Measurements from ENCODE around the gene HECA.

The HECA gene

GRCh38 chr6:139159016-139159415, 24.1 kb downstream of the HECA start:
- Histone ChIP-seq H3K4me2 (ENCODE audit: insufficient read depth, low read length, poor library complexity, severe bottlenecking) (no peak overlapping the region), H3K9me3 (replicated peaks in 1 of 2; ENCODE audit: control insufficient read depth in 2 of 2, insufficient read depth in 1 of 2, low read depth in 1 of 2, low read length in 2 of 2) (no peaks in the 10 kb centered on the region), H3K27me3 (ENCODE audit: control insufficient read depth in 3 of 3, insufficient read depth in 3 of 3, low read depth in 1 of 3, low read length in 3 of 3) (peaks cover 0 to 2% (median 0%) of the 10 kb centered on the region in 3 experiments), H3K27ac (replicated peaks; ENCODE audit: low read length) (no peak overlapping the region), H2AK5ac (ENCODE audit: low read depth, low read length) (no peak overlapping the region), H3K23ac (ENCODE audit: low read depth, low read length, poor library complexity) (no peak overlapping the region), H3K4ac (ENCODE audit: low read length) (no peak overlapping the region), H2BK5ac (ENCODE audit: low read length) (no peak overlapping the region), H3K18ac (ENCODE audit: low read length) (no peak overlapping the region), H2BK15ac (ENCODE audit: low read length) (no peak overlapping the region), H2AFZ (ENCODE audit: low read length) (no peak overlapping the region), H3K36me3 (replicated peaks in 1 of 2; ENCODE audit: control insufficient read depth in 2 of 2, insufficient read depth in 2 of 2, low read length in 2 of 2) (peaks cover 0 to 1% of the 10 kb centered on the region in 2 donors), H2BK12ac (ENCODE audit: low read length) (no peak overlapping the region), H3K79me1 (ENCODE audit: low read depth, low read length) (no peaks in the 10 kb centered on the region), H3K9ac (ENCODE audit: low read depth, low read length, poor library complexity) (no peak overlapping the region), H3K4me3 (ENCODE audit: low read length in 2 of 2) (no peak overlapping the region), H4K91ac (ENCODE audit: low read depth, low read length, poor library complexity) (no peak overlapping the region), H4K8ac (ENCODE audit: low read depth, low read length) (no peak overlapping the region), H3K14ac (ENCODE audit: low read length) (no peak overlapping the region), H2BK120ac (ENCODE audit: low read depth, low read length) (no peak overlapping the region), H3K4me1 (ENCODE audit: control insufficient read depth in 2 of 2, insufficient read depth in 1 of 2, low read depth in 1 of 2, low read length in 2 of 2) (peaks cover 0 to 2% of the 10 kb centered on the region in 2 donors)
- no CpG with 5 or more reads among the region's 4 CpGs for WGBS, 2 donors (ENCODE audit: extremely low coverage in 2 of 2, insufficient read length in 2 of 2, insufficient replicate concordance in 1 of 2)
- no peak for DNase-seq (ENCODE audit: low spot score)

GRCh38 chr6:139161169-139161568, 26.3 kb downstream of the HECA start:
- Histone ChIP-seq H3K27ac (replicated peaks; ENCODE audit: low read length) (no peak overlapping the region), H3K36me3 (replicated peaks in 1 of 2; ENCODE audit: control insufficient read depth in 2 of 2, insufficient read depth in 2 of 2, low read length in 2 of 2) (peaks cover under 1 to 1% of the 10 kb centered on the region in 2 donors), H2BK12ac (ENCODE audit: low read length) (no peak overlapping the region), H3K18ac (ENCODE audit: low read length) (no peak overlapping the region), H3K79me1 (ENCODE audit: low read depth, low read length) (no peaks in the 10 kb centered on the region), H3K14ac (ENCODE audit: low read length) (no peak overlapping the region), H3K27me3 (ENCODE audit: control insufficient read depth in 3 of 3, insufficient read depth in 3 of 3, low read depth in 1 of 3, low read length in 3 of 3) (peaks cover 0 to 2% (median 0%) of the 10 kb centered on the region in 3 experiments), H3K4me1 (ENCODE audit: control insufficient read depth in 2 of 2, insufficient read depth in 1 of 2, low read depth in 1 of 2, low read length in 2 of 2) (peaks cover 0 to 2% of the 10 kb centered on the region in 2 donors), H3K9ac (ENCODE audit: low read depth, low read length, poor library complexity) (no peak overlapping the region), H2BK15ac (ENCODE audit: low read length) (no peak overlapping the region), H3K23ac (ENCODE audit: low read depth, low read length, poor library complexity) (no peak overlapping the region), H3K9me3 (replicated peaks in 1 of 2; ENCODE audit: control insufficient read depth in 2 of 2, insufficient read depth in 1 of 2, low read depth in 1 of 2, low read length in 2 of 2) (no peaks in the 10 kb centered on the region), H2BK5ac (ENCODE audit: low read length) (no peak overlapping the region), H4K8ac (ENCODE audit: low read depth, low read length) (no peak overlapping the region), H3K4me2 (ENCODE audit: insufficient read depth, low read length, poor library complexity, severe bottlenecking) (no peak overlapping the region), H3K4me3 (ENCODE audit: low read length in 2 of 2) (no peak overlapping the region), H4K91ac (ENCODE audit: low read depth, low read length, poor library complexity) (no peak overlapping the region), H2AK5ac (ENCODE audit: low read depth, low read length) (no peak overlapping the region), H2BK120ac (ENCODE audit: low read depth, low read length) (no peak overlapping the region), H2AFZ (ENCODE audit: low read length) (no peak overlapping the region), H3K4ac (ENCODE audit: low read length) (no peak overlapping the region)
- no peak for DNase-seq (ENCODE audit: low spot score)
- no CpG with 5 or more reads among the region's 1 CpG for WGBS, 2 donors (ENCODE audit: extremely low coverage in 2 of 2, insufficient read length in 2 of 2, insufficient replicate concordance in 1 of 2)

GRCh38 chr6:139161817-139162284, 27.0 kb downstream of the HECA start:
- H2BK15ac ChIP-seq (ENCODE audit: low read length) = no peak overlapping the region
- WGBS, 2 donors (ENCODE audit: extremely low coverage in 2 of 2, insufficient read length in 2 of 2, insufficient replicate concordance in 1 of 2) = no CpG with 5 or more reads among the region's 3 CpGs

GRCh38 chr6:139164001-139164400, 29.1 kb downstream of the HECA start:
- peaks cover 7 to 14% of the 10 kb centered on the region in 2 donors for H3K36me3 ChIP-seq (replicated peaks in 1 of 2; ENCODE audit: control insufficient read depth in 2 of 2, insufficient read depth in 2 of 2, low read length in 2 of 2)
- H3K18ac ChIP-seq (ENCODE audit: low read length) = no peak overlapping the region
- peaks cover 0 to 2% of the 10 kb centered on the region in 2 donors for H3K4me1 ChIP-seq (ENCODE audit: control insufficient read depth in 2 of 2, insufficient read depth in 1 of 2, low read depth in 1 of 2, low read length in 2 of 2)
- H2BK120ac ChIP-seq (ENCODE audit: low read depth, low read length) = no peak overlapping the region
- H3K27ac ChIP-seq (replicated peaks; ENCODE audit: low read length) = no peak overlapping the region
- H2BK15ac ChIP-seq (ENCODE audit: low read length) = no peak overlapping the region
- no peak overlapping the region for H2BK5ac ChIP-seq (ENCODE audit: low read length)
- H3K9ac ChIP-seq (ENCODE audit: low read depth, low read length, poor library complexity) = no peak overlapping the region
- WGBS, 2 donors (ENCODE audit: extremely low coverage in 2 of 2, insufficient read length in 2 of 2, insufficient replicate concordance in 1 of 2) = no CpG with 5 or more reads among the region's 3 CpGs
- H3K4me2 ChIP-seq (ENCODE audit: insufficient read depth, low read length, poor library complexity, severe bottlenecking) = no peak overlapping the region
- no peak overlapping the region for H3K4me3 ChIP-seq (ENCODE audit: low read length in 2 of 2)
- H3K23ac ChIP-seq (ENCODE audit: low read depth, low read length, poor library complexity) = no peak overlapping the region
- H3K14ac ChIP-seq (ENCODE audit: low read length) = no peak overlapping the region
- H3K79me1 ChIP-seq (ENCODE audit: low read depth, low read length) = no peaks in the 10 kb centered on the region
- no peak overlapping the region for H2AK5ac ChIP-seq (ENCODE audit: low read depth, low read length)
- no peak overlapping the region for H4K91ac ChIP-seq (ENCODE audit: low read depth, low read length, poor library complexity)
- H2AFZ ChIP-seq (ENCODE audit: low read length) = no peak overlapping the region
- peaks cover 0 to 1% of the 10 kb centered on the region in 2 donors for H3K9me3 ChIP-seq (replicated peaks in 1 of 2; ENCODE audit: control insufficient read depth in 2 of 2, insufficient read depth in 1 of 2, low read depth in 1 of 2, low read length in 2 of 2)
- H3K27me3 ChIP-seq (ENCODE audit: control insufficient read depth in 3 of 3, insufficient read depth in 3 of 3, low read depth in 1 of 3, low read length in 3 of 3) = peaks cover 0 to 2% (median 0%) of the 10 kb centered on the region in 3 experiments
- no peak for DNase-seq (ENCODE audit: low spot score)
- H4K8ac ChIP-seq (ENCODE audit: low read depth, low read length) = no peak overlapping the region
- no peak overlapping the region for H3K4ac ChIP-seq (ENCODE audit: low read length)
- H2BK12ac ChIP-seq (ENCODE audit: low read length) = no peak overlapping the region

More at GRCh38 chr6:139161817-139162284, 27.0 kb downstream of the HECA start:
- Histone ChIP-seq H3K14ac (ENCODE audit: low read length) (no peak overlapping the region), H3K27ac (replicated peaks; ENCODE audit: low read length) (no peak overlapping the region), H2AFZ (ENCODE audit: low read length) (no peak overlapping the region), H2BK12ac (ENCODE audit: low read length) (no peak overlapping the region), H3K4ac (ENCODE audit: low read length) (no peak overlapping the region), H2BK5ac (ENCODE audit: low read length) (no peak overlapping the region), H3K23ac (ENCODE audit: low read depth, low read length, poor library complexity) (no peak overlapping the region), H3K18ac (ENCODE audit: low read length) (no peak overlapping the region), H3K36me3 (replicated peaks in 1 of 2; ENCODE audit: control insufficient read depth in 2 of 2, insufficient read depth in 2 of 2, low read length in 2 of 2) (peaks cover 3 to 7% of the 10 kb centered on the region in 2 donors), H3K4me1 (ENCODE audit: control insufficient read depth in 2 of 2, insufficient read depth in 1 of 2, low read depth in 1 of 2, low read length in 2 of 2) (peaks cover 0 to 2% of the 10 kb centered on the region in 2 donors), H4K91ac (ENCODE audit: low read depth, low read length, poor library complexity) (no peak overlapping the region), H3K4me3 (ENCODE audit: low read length in 2 of 2) (no peak overlapping the region), H3K4me2 (ENCODE audit: insufficient read depth, low read length, poor library complexity, severe bottlenecking) (no peak overlapping the region), H3K9me3 (replicated peaks in 1 of 2; ENCODE audit: control insufficient read depth in 2 of 2, insufficient read depth in 1 of 2, low read depth in 1 of 2, low read length in 2 of 2) (peaks cover 0 to 1% of the 10 kb centered on the region in 2 donors), H3K79me1 (ENCODE audit: low read depth, low read length) (no peaks in the 10 kb centered on the region), H3K9ac (ENCODE audit: low read depth, low read length, poor library complexity) (no peak overlapping the region), H2BK120ac (ENCODE audit: low read depth, low read length) (no peak overlapping the region), H4K8ac (ENCODE audit: low read depth, low read length) (no peak overlapping the region), H2AK5ac (ENCODE audit: low read depth, low read length) (no peak overlapping the region), H3K27me3 (ENCODE audit: control insufficient read depth in 3 of 3, insufficient read depth in 3 of 3, low read depth in 1 of 3, low read length in 3 of 3) (peaks cover 0 to 2% (median 0%) of the 10 kb centered on the region in 3 experiments)
- no peak for DNase-seq (ENCODE audit: low spot score)

Measured in neuronal stem cell (in vitro differentiated cells).